NCI-H460 (cell line): ENCODE data around the gene CXXC5. TPM values are rescaled to one million over a fixed set of nuclear protein-coding genes. Genes with fewer than 3 reads are reported as not detected.

Source experiments
- DNase-seq: peaks from one replicate; pipeline ENCODE4 v3.0.0-alpha.2; 2016; ENCODE audit warnings: low read depth; ENCODE audit errors: extremely low read depth
- total RNA-seq: library from RNA; depleted of rRNA; stranded (reverse); fragments of >200 nt; shearing (Covaris generic); gene quantifications from 2 replicates; pipeline ENCODE4 v1.2.3, GENCODE V29; 2014

The CXXC5 gene
- total RNA-seq, 1 experiment from 2014 or later: 11.4 TPM

DNA sequence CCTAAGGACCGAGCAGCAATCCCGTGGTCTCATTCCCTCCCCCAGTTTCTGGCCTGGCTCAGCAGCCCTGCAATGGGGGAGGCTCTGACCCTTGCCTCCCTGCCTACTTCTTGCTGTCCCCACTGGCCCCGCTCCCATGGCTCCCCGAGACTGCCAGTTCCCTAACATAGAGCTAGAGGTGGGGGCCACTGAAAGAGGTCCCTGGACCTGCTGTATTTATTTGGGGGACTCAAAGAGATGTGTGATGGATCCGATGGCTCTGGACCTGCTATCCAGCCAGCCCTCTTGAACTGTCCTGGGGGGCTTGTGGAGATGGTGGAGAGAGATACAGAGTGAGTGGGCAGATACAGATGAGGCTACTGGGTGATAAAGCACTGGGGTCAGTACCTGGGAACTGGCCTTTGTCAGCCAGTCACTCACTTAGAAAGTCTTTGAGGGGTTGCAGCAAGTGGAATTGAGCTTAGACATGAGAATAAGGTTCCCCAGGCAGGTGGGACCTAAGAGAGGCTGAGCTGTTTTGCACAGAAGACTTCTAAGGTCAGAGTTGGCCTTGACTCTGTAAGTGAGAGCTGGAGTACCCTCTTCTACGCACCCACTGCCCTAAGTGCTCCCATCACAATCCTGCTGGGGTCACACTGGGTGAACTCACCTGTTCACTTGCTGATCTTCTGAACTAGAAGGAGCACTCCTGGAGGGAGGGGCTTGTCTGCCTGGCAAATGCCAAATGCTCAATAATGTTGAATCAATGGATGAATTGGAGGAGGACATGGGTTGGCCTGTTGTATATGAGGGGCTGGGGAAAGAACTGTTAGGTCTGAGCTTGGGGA is 42.9 kb downstream of the CXXC5 start:
- DNase-seq: no peak

DNA sequence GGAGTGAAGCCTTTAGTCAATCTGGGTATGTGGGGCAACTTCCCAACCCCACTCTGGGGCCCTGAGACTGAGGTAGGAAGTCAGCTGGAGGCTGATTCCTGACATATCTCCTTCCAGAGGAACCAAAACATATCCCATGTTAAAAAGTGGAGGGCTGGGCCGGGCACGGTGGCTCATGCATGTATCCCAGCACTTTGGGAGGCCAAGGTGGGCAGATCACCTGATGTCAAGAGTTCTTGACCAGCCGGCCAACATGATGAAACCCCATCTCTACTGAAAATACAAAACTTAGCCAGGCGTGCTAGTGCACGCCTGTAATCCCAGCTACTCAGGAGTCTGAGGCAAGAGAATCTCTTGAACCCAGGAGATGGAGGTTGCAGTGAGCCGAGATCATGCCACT is 44.0 kb downstream of the CXXC5 start:
- DNase-seq: no peak

DNA sequence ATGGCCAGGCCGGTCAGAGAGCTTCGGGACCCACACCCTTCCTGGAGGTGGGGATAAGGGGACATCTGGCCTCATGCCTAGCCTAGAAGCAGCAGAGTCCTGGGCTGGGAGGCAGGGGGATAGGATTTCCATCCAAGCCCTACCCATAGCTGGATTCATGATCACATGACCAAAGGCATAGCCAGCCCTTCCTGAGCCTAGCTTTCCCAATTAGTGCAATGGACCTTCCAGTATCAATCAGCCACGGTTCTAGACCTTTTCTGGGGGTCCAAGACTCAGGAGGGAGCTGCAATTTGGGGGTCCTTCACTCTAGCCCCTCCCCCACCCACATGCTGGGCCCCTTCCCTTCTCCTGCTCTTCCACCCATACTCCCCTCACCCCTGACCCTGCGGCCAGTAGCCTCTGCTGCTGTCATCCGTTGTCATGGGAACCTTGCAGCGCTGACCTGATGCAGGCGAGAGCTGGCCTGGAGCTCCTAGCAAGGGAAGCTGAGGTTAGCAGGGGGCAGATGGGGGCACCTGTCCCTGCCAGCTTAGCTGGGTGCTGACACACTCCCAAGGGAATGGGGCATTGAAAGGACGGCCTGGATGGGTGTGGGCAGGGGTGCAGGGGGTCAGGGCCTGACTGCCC is 44.6 kb downstream of the CXXC5 start:
- no peak for DNase-seq

DNA sequence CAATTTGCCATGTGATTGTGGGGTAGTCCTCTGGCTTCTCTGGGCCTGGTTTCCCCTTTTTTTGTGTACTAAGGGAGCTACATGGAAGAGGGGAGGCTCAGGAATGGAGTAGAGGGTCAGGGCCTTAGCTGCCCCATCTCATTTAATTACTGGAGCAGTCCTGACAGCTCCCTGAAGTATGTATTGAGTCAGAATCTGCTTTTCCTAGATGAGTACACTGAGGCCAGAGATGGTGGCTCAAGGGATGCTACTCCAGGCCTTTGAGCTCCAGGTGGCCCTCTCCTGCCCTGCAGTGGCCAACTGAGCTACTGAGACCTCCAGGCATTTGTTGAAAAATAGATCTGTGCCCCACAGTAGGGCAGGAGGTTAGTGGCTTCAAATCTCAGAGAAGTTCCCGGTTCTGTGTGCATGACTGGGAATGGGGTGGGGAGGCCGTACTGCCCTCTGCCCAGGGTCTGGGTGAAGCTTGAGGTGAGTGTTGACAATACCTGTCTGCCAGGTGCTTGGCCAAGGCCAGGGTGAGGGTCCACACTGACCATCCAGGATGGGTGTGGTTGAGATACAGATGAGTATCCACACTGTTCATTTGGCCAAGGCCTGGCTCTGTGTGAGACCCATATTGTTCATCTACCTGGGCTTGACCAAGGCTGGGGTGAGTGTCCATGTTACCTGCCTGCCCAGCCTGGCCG is 45.7 kb downstream of the CXXC5 start:
- no peak for DNase-seq

DNA sequence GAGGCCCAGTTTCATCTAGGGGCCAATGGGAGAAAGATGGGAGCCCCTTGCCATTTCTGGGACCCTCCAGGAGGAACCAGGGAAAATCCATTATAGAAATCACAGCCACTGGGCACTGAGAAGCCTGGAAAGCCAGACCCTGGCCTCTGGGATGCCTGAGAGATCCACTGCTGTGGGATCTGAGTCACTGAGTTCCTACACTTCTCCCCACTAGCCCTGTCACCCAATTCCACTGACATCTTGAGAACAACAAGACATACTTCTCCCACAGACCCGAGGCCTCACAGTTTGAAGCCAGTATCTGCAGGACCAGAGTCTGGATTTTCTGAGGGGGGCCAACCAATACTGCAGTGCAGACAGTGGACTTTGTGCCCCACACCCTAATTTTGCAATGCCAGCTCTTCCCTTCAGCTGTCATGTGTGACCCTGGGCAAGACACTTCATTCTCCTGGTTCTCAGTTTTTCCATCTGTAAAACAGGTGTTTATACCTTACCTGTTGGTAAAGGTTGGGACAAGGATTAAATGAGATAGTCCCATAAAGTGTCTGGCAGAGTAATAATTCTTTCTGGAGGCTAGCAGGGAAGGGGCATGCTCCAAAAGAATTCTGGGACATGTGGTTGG is 46.5 kb downstream of the CXXC5 start:
- no peak for DNase-seq

DNA sequence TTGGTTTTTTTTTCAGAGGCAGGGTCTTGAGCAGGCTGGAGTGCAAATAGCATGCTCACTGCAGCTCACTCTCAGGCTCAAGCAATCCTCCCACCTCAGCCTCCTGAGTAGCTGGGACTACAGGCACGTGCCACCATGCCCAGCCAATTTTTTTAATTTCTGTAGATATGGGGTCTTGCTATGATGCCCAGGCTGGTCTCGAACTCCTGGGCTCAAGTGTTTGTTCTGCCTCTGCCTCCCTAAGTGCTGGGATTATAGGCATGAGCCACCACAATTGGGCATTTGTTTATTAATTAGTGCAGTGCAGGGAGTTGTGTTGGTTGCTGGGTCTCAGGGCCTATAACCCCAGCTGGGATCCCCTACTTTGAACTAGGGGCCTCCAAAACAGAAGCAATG is 47.0 kb downstream of the CXXC5 start:
- no peak for DNase-seq

DNA sequence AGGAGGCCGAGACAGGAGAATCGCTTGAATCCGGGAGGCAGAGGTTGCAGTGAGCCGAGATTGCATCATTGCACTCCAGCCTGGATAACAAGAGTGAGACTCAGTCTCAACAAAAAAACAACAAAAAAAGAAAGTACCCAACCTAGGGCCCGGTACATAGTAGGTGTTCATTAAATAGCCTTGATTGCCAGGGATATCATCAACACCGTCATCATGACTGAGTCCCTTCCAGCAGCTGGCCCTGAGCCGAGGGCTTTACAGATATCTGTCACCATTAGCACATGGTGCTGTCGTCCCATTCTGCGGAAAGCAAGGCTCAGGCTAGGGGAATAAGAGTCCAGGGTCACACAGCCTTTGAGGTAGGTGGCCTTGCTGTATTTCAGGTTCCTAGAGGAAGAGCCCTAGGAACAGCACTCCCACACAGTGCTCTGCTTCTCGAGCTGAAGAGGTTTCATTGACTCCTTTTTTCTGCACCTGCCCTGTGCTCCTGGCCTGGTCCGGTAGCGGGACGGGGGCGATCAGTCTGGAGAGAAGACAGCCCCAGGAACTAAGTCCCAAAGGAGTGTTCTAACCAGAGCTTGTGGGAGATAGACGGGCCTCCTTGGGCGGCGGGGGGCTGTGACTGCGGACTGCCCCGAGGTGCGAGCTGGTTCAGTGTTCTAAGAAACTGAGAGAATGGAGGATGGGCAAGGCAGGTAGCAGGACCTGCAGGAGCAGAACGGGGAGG is 48.2 kb downstream of the CXXC5 start:
- DNase-seq: no peak

DNA sequence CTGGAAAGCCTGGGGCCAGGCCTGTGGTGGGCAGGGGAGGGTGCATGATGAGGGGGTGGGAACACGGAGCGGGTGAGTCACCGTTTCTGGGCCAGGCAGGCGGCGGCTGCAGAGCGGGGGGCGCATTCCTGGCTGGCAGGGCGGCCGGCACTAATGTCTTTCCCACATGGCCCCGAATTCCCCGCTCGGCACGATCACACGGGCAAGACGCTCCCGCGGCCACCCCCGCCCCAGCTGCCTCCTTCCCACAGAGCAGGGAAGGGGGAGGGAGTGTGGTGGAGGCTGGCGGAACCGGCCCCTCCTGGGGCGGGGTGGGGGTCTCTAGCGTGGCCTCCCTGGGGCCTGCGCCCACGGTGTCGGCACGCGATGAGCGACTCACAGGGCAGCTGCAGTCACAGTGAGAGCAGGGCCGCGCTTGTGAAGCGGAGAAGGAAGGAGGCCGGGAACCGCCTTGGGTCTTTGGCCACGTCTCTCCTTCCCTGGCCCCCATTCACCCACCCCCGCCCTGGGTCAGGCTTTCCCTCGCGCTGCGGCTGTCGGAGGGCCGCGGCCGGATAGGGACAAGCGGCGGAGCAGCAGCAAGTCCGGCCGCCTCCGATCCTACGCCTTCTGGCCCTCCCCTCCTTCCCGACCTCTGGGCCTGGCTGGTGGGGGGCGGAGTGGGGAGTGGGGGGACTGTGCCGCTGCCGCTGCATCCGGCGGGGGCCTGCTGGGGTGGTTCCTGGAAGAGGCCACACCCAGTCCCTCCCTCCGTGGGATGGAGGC is 48.9 kb downstream of the CXXC5 start:
- no peak for DNase-seq

DNA sequence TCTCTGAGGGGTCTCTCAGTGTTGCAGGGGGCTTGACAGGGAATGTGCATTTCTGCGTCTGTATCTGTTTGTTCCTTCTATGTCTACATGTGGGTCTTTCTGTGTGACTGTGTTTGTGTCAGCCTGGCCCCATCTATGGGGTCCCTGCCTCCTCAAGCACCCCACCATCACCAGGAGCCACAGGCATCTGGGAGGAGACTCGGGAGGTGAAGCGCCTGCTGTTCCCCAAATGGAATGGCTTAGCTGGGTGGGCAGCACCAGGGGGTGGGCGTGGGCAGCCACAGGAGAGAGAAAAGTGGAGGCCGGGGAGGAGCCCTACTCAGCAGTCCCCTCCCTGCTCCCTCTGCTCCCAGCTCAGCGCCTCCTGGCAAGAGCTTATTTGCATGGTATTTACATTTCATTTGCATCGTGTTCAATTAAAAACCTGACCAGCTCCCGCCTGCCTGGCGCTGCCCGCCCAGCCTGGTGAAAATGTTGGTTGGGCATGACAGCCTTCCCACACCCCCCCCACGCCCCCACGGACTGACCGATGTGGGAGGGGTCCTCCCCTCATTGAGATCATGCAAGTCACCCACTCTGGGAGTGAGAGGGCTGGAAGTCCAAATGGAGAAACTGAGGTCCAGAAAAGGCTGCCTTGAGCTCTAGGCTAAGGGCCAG is 50.5 kb downstream of the CXXC5 start:
- no peak for DNase-seq

DNA sequence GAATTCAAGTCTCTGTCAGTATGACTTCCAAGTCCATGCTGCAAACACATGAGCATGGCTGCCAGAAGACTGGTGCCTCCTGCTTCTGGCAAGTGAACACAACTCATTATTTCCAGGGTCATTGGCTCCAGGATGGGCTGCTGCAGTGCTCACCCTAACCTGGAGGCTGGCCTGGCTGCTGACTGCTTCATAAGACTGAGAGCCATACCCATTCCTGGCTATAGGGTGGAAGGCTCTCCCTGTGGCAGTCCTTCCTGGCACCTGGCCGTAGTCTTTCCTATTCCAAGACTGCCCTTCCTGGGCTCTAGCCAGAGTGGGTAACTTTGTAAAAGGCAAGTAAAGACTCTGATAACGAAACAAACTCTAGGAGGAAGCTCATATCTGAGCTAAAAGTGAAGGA is 51.2 kb downstream of the CXXC5 start:
- no peak for DNase-seq

DNA sequence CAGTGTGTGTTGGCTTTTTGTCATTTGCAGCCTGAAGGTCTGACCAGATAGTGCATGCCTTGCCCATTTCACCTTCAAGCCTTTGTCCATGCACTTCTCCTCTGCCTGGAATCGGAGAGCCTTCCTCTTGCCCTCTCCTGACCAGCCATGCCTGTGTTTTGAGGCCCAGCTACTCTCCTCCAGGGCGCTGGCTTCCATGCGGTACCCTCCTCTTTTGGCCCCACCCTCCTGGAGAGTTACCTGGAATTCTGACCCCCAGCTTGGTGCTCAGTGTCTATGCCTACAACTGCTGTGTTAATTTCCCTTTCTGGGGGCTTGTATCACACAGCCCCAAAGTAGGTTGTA is 52.5 kb downstream of the CXXC5 start:
- no peak for DNase-seq

DNA sequence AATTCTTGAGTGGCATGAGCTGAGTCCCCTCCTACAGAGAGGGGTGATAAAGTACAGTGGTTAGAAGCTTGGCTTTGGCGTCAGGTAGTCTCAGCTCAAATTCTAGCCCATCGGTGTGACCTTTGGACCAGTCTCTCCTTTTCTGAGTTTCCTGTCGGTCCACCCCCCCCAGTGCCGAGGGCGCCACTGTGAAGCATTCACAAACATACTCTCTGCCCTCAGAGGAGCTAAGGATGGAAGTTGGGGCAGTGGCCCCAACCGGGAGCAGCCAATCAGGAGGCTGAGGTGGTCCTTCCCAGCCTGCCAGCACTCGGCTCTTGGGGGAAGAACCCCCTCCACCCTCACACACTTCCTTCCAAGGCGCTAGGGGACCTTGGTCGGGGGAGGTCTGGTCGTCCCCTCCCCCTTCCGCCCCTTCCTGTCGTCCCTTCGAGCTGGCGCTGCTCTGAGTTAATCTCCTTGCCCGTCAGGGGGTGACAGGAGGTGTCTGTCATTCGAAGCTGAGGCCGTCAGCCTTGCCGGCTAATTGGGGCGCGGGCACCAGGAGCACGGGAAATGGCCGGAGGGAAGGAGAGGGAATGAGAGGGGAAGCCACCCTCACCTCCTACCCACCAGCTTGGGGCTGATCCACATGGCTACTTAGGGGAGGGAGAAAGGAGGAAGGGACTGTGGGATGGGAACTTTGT is 53.0 kb downstream of the CXXC5 start:
- no peak for DNase-seq

DNA sequence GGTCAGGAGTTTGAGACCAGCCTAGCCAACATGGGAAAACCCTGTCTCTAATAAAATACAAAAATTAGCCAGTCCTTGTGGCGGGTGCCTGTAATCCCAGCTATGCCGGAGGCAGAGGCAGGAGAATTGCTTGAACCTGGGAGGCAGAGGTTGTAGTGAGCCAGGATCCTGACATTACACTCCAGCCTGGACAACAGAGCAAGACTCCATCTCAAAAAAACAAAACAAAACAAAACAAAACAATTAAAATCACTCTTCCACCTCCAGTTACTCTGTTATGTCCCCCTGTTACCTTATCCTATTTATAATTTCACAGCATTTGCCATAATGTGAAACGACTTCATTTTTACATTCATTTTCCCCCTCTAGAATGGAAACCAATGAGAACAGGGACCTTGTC is 54.4 kb downstream of the CXXC5 start:
- no peak for DNase-seq

DNA sequence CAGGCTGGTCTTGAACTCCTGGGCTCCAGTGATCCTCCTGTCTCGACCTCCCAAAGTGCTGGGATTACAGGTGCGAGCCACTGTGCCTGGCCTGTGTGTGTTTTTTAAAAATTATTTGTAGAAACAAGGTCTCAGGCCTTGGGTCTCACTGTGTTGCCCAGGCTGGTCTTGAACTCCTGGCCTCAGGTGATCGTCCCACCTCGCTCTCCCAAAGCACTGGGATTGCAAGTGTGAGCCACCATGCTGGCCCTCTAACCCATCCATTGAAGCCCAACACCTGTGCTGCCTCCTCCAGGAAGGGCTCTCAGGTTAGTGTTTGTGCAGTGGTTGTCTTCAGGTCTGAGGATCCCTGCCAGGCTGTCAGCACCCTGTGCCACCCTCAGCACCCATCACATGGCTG is 56.6 kb downstream of the CXXC5 start:
- DNase-seq: no peak

DNA sequence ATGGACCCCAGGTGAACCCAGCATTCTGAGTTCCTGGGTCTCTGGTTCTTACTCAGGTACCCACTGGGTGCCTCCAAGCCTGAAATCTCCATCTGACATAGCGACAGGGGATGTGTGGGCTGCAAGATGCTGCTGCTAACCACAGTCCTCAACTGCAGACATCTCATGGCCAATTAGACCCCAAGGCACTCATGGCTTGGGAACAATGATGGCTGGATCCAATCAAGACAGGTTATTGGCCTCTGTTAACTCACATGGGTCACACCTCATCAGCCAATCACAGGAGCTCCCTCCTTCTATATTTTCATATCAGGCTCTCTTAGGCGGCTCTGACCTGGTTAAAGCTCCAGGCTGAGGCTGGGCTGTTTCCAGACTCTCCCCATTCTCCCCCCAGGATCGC is 57.0 kb downstream of the CXXC5 start:
- no peak for DNase-seq

DNA sequence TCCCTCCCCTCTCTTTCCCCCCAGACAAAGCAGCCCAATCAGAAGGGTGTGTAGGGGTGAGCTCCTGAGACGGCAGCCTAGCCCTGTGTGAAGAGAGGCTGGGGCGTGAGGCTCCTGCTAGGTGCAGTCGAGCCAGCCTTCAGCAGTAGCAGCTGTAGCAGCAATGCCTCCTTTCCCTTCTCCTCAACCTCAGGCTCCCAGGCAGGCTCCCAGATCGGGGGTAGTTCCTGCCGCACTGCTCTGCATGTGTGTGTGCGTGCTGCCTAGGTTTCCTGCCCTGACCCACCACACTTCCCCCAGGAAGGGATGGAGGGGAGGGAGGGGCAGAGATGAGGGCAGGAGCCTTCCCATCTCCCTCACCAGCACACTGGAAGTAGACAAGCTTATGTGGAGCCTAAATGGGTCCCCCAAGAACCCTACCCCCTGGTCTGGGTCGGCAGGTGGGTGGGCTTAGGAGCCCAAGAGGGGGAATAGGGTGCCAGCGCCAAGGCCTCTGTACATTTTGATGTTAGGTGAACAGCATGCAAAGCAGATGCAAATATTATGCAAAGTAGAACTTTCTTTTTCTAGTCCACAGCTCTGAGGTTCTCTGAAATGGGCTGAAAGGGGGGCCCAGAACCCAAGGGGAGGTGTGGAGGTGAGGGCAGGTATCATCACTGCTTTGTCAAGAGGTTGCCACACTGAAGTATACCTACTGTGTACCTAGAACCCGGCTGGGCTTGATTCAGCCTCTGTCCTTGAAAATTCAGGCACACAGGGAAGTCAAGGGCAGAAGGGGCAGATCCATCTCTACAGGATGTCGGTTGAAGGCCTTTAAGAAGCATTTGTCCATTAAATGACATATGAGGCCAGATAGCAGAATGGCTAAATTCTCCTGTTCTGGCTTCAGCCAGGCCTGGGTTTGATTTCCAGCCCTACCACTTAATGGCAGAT is 57.8 kb downstream of the CXXC5 start:
- DNase-seq: no peak

DNA sequence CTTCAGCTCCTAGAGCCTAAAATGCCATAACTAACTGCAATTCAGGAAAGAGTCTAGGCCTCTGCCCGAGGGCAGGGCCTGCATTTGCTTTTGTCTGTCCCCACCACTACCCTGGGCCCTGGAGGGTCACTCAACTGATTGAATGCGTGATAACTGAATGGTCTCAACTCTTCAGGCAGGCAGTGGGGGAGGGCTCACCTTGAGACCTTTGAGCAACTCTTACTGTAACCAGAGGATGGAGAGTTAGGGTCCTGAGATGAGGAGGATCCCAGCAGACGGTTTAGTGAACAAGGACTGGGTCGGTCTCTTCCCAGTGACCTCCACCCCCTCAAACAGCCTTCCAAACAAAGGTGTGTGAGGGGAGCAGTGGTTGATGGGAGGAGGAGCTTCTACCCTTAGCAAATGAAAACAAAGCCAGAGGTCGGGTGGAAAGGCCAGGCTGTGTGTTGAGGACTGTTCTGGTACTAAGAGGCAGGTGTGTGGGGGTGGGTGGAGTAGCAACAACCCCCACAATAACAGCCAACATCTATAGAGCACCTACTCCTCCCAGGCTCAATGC is 59.4 kb downstream of the CXXC5 start:
- DNase-seq: no peak

DNA sequence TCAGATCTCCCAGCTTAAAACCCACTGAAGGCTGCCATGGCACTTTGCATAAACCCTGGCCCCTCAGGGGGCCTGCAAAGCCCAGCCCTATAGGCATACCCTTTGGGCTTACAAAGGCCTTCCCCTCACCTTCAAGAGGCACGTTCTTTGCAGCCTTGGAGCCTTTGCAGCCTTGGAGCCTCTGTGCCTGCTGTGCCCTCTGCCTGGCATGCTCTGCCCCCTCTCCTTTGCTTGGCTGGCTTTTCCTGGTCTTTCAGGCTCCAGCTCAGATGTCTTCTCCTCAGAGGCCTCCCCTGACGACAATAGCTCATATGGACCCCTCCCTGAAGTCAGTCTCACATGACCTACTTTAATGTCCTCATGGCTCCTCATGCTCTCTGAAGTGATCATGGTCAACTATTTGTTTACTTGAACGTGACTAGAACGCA is 60.3 kb downstream of the CXXC5 start:
- no peak for DNase-seq
